Measurements from ENCODE around the gene B4GALT4.

GRCh38 chr3:119261055-119261454 lies 20.4 kb upstream of the B4GALT4 start:
- no peak for TF ChIP-seq CTCF (IDR thresholded peaks at IDR 0.05)
- TF ChIP-seq ZFX (IDR thresholded peaks at IDR 0.05; ENCODE audit: borderline replicate concordance) = no peak

All from 22Rv1 (cell line).